H9 (cell line): ENCODE measurements around the gene SSUH2. TPM values are rescaled to one million over a fixed set of nuclear protein-coding genes. Genes with fewer than 3 reads are reported as not detected.
A peak's percentile ranks its signal among the peaks of the same experiment; 100 is the strongest.

Experiments used
- DNase-seq: peaks from one replicate; pipeline ENCODE4 v3.0.0-alpha.2; 2017
- H2AFZ ChIP-seq: one replicate; pipeline ENCODE4 v1.6.1; 2013; ENCODE audit warnings: mild to moderate bottlenecking, low read length, control low read depth, moderate library complexity
- H2AK5ac ChIP-seq: 2 replicates; pipeline ENCODE4 v1.6.1; 2013; ENCODE audit warnings: low read length, control low read depth, mixed read lengths; ENCODE audit not compliant: insufficient read length
- H2BK120ac ChIP-seq: one replicate; pipeline ENCODE4 v1.6.1; 2013; ENCODE audit warnings: low read depth, mild to moderate bottlenecking, low read length, control low read depth, inconsistent platforms; ENCODE audit not compliant: poor library complexity, severe bottlenecking
- H2BK12ac ChIP-seq: 2 replicates; pipeline ENCODE4 v1.6.1; 2013; ENCODE audit warnings: low read length, control low read depth, mixed read lengths, low read depth; ENCODE audit not compliant: insufficient read length
- H2BK15ac ChIP-seq: 2 replicates; pipeline ENCODE4 v1.6.1; 2013; ENCODE audit warnings: low read depth, low read length, control low read depth
- H2BK20ac ChIP-seq: one replicate; pipeline ENCODE4 v1.6.1; 2013; ENCODE audit warnings: low read depth, mild to moderate bottlenecking, low read length, control low read depth, inconsistent platforms; ENCODE audit not compliant: poor library complexity, severe bottlenecking
- H2BK5ac ChIP-seq: 2 replicates; pipeline ENCODE4 v1.6.1; 2013; ENCODE audit warnings: low read length, control low read depth, mixed read lengths; ENCODE audit not compliant: insufficient read length
- H3K14ac ChIP-seq: 2 replicates; pipeline ENCODE4 v1.6.1; 2013; ENCODE audit warnings: low read length, control low read depth; ENCODE audit not compliant: insufficient read depth
- H3K18ac ChIP-seq: 2 replicates; pipeline ENCODE4 v1.6.1; 2013; ENCODE audit warnings: low read depth, mild to moderate bottlenecking, mixed read lengths, low read length, control low read depth; ENCODE audit not compliant: insufficient read length
- H3K23ac ChIP-seq: 2 replicates; pipeline ENCODE4 v1.6.1; 2013; ENCODE audit warnings: low read length, control low read depth, mixed read lengths, low read depth; ENCODE audit not compliant: insufficient read length
- H3K23me2 ChIP-seq: 2 replicates; pipeline ENCODE4 v1.6.1; 2013; ENCODE audit warnings: low read depth, mild to moderate bottlenecking, mixed read lengths, low read length, control low read depth; ENCODE audit not compliant: insufficient read length, poor library complexity, severe bottlenecking
- H3K27ac ChIP-seq: 2 replicates; pipeline ENCODE4 v1.5.1; 2013; ENCODE audit warnings: low read length, control low read depth, mixed read lengths, low read depth; ENCODE audit not compliant: insufficient read length
- H3K27me3 ChIP-seq: 2 replicates; pipeline ENCODE4 v1.6.1; 2013; ENCODE audit warnings: low read length, control low read depth, inconsistent platforms; ENCODE audit not compliant: insufficient read depth
- H3K4ac ChIP-seq: 2 replicates; pipeline ENCODE4 v1.6.1; 2013; ENCODE audit warnings: low read depth, mild to moderate bottlenecking, control low read depth, inconsistent platforms, low read length, moderate library complexity
- H3K4me1 ChIP-seq: 2 replicates; pipeline ENCODE4 v1.6.1; 2013; ENCODE audit warnings: low read length, control low read depth, inconsistent platforms; ENCODE audit not compliant: insufficient read depth
- H3K4me2 ChIP-seq: 2 replicates; pipeline ENCODE4 v1.6.1; 2013; ENCODE audit warnings: low read length, control low read depth, mixed read lengths; ENCODE audit not compliant: insufficient read length, insufficient read depth
- H3K56ac ChIP-seq: 2 replicates; pipeline ENCODE4 v1.6.1; 2013; ENCODE audit warnings: low read depth, mild to moderate bottlenecking, mixed read lengths, low read length, control low read depth; ENCODE audit not compliant: insufficient read length
- H3K79me1 ChIP-seq: 2 replicates; pipeline ENCODE4 v1.6.1; 2013; ENCODE audit warnings: low read depth, mild to moderate bottlenecking, moderate library complexity, low read length, control low read depth, inconsistent platforms; ENCODE audit not compliant: insufficient read depth, poor library complexity, severe bottlenecking
- H3K79me2 ChIP-seq: 2 replicates; pipeline ENCODE4 v1.6.1; 2013; ENCODE audit warnings: low read length, control low read depth, inconsistent platforms; ENCODE audit not compliant: insufficient read depth
- H3K9ac ChIP-seq: 2 replicates; pipeline ENCODE4 v1.6.1; 2013; ENCODE audit warnings: low read length, control low read depth, mixed read lengths; ENCODE audit not compliant: insufficient read length; ENCODE audit errors: extremely low read depth
- H3K9me3 ChIP-seq: one replicate; pipeline ENCODE4 v1.6.1; 2013; ENCODE audit warnings: low read depth, low read length, inconsistent platforms; ENCODE audit not compliant: control insufficient read depth
- H3T11ph ChIP-seq: one replicate; pipeline ENCODE4 v1.6.1; 2013; ENCODE audit warnings: mild to moderate bottlenecking, low read length, control low read depth, inconsistent platforms
- H4K20me1 ChIP-seq: one replicate; pipeline ENCODE4 v1.6.1; 2013; ENCODE audit not compliant: control insufficient read depth, insufficient read length, insufficient read depth
- H4K5ac ChIP-seq: 2 replicates; pipeline ENCODE4 v1.6.1; 2013; ENCODE audit warnings: low read depth, mild to moderate bottlenecking, mixed read lengths, low read length, control low read depth; ENCODE audit not compliant: insufficient read length
- H4K8ac ChIP-seq: replicated peaks from 2 replicates; pipeline ENCODE4 v1.6.1; 2013; ENCODE audit warnings: low read length, control low read depth, mixed read lengths, low read depth; ENCODE audit not compliant: insufficient read length
- H4K91ac ChIP-seq: 2 replicates; pipeline ENCODE4 v1.6.1; 2013; ENCODE audit warnings: low read depth, mild to moderate bottlenecking, moderate library complexity, mixed read lengths, low read length, control low read depth; ENCODE audit not compliant: insufficient read length
- H3K27ac Mint-ChIP-seq, 3 experiments: 2 replicates in 2 of 3; 3 replicates in 1 of 3; pipeline ENCODE4 v1.8.0; 2020 to 2021; ENCODE audit warnings: mixed read lengths in 3 of 3, mild to moderate bottlenecking in 1 of 3, moderate library complexity in 1 of 3
- H3K27me3 Mint-ChIP-seq: 2 replicates; pipeline ENCODE4 v1.8.0; 2021; ENCODE audit warnings: low read depth, mild to moderate bottlenecking, moderate library complexity, mixed read lengths
- H3K36me3 Mint-ChIP-seq, 3 experiments: 2 replicates in 2 of 3; 3 replicates in 1 of 3; pipeline ENCODE4 v1.8.0; 2020 to 2021; ENCODE audit warnings: low read depth in 3 of 3, mixed read lengths in 3 of 3; ENCODE audit not compliant: insufficient read depth in 1 of 3
- H3K4me1 Mint-ChIP-seq, 2 experiments: 2 replicates each; pipeline ENCODE4 v1.8.0; 2020; ENCODE audit warnings: mixed read lengths in 2 of 2
- H3K4me3 Mint-ChIP-seq, 2 experiments: 2 replicates in 1 of 2; 3 replicates in 1 of 2; pipeline ENCODE4 v1.8.0; 2020 to 2021; ENCODE audit warnings: mild to moderate bottlenecking in 2 of 2, mixed read lengths in 2 of 2, moderate library complexity in 1 of 2
- H3K9me3 Mint-ChIP-seq, 2 experiments: 2 replicates in 1 of 2; 3 replicates in 1 of 2; pipeline ENCODE4 v1.8.0; 2020; ENCODE audit warnings: mild to moderate bottlenecking in 2 of 2, mixed read lengths in 2 of 2, moderate library complexity in 1 of 2
- WGBS: extraction: QIAGEN DNeasy Blood & Tissue Kit; methylation state at CpG from one replicate; pipeline ENCODE4 v1.1.7; 2013; ENCODE audit warnings: missing lambda C conversion rate, low lambda C conversion rate, mixed read lengths; ENCODE audit not compliant: insufficient read length; ENCODE audit errors: extremely low coverage; 5-methylcytosine and 5-hydroxymethylcytosine counted together
- total RNA-seq: library from RNA; stranded (reverse); gene quantifications from 2 replicates; pipeline ENCODE4 v1.2.1, GENCODE V29; 2021
- TF ChIP-seq, protein P1 (sequence below): fragments of 200-600 bp; sonication (generic); conservative IDR thresholded peaks from 3 replicates; pipeline ENCODE4 v1.8.0; 2021; ENCODE audit warnings: antibody characterized with exemption, mild to moderate bottlenecking

Gene SSUH2
- total RNA-seq, 1 experiment from 2014 or later: 0.61 TPM

DNA sequence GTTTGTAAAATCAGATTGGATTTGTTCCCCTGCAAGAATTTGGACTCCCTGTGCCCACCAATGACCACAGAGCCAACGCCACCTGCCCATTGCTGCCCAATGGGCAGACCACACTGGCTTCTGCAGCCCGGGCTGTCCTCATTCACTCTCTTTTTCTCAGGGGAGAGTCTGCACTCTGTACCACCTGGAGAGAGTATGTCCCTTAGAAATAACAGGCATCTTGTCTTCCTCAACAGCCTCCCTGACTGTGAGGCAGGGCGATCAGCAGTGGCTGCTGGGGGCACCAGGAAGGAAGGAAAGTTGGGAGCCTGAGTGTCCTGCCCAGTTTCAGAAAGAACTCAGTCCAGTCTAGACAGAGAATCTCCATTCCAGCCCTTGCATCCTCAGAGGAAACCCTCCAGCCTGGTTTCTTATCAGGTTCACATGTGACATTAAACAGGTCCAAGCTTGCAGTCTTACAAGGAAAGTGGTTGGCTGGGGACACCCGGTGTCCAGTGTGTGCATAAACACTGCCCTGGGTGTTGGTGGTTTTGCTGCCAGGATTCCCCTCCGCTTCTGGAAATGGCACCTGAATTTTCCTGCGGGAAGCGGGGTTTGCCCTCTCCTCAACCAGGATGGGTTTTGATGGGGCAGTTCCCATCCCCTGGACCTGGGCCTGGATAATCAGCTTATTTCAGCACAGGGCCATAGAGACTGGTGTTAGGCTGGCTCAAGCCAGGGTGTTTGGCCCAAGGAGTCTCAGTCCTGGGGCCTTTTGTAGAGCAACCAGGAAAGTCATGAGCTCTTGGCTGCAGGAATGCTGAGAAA is 37.2 kb downstream of the SSUH2 start:
- Histone ChIP-seq H3K9me3 (no peaks in the 10 kb centered on the region), H2BK120ac (no peak overlapping the region), H3K4me1 (no peaks in the 10 kb centered on the region), H2BK15ac (no peak overlapping the region), H2BK5ac (no peak overlapping the region), H3K79me1 (no peaks in the 10 kb centered on the region), H3K79me2 (no peaks in the 10 kb centered on the region), H2BK12ac (no peak overlapping the region), H3K4ac (no peak overlapping the region), H2AFZ (no peak overlapping the region), H3T11ph (no peak overlapping the region), H3K23me2 (no peaks in the 10 kb centered on the region), H3K23ac (no peak overlapping the region), H3K14ac (no peak overlapping the region), H4K91ac (no peak overlapping the region), H3K27me3 (no peaks in the 10 kb centered on the region), H4K8ac (no peak overlapping the region), H3K56ac (no peak overlapping the region), H2AK5ac (no peak overlapping the region), H3K27ac (no peak overlapping the region), H3K9ac (no peak overlapping the region), H4K20me1 (no peaks in the 10 kb centered on the region), H4K5ac (no peak overlapping the region), H3K18ac (no peak overlapping the region), H2BK20ac (no peak overlapping the region), H3K4me2 (no peak overlapping the region)
- Mint-ChIP-seq H3K36me3 (peaks cover 0 to 13% (median 7%) of the 10 kb centered on the region in 3 experiments; a peak in 3 of 7 replicates), H3K27ac (0 out of 7 replicates have a peak overlapping the region, but pooled peaks of 1 of the 3 experiments have one; percentile 53), H3K27me3 (peaks cover 2% of the 10 kb centered on the region; the same call in 1 of the 2 replicates), H3K4me1 (peaks cover 16 to 20% of the 10 kb centered on the region in 2 experiments), H3K9me3 (peaks cover 0 to 6% of the 10 kb centered on the region in 2 experiments; a peak in 1 of 5 replicates), H3K4me3 (no peak overlapping the region)
- TF ChIP-seq, protein P1, sequence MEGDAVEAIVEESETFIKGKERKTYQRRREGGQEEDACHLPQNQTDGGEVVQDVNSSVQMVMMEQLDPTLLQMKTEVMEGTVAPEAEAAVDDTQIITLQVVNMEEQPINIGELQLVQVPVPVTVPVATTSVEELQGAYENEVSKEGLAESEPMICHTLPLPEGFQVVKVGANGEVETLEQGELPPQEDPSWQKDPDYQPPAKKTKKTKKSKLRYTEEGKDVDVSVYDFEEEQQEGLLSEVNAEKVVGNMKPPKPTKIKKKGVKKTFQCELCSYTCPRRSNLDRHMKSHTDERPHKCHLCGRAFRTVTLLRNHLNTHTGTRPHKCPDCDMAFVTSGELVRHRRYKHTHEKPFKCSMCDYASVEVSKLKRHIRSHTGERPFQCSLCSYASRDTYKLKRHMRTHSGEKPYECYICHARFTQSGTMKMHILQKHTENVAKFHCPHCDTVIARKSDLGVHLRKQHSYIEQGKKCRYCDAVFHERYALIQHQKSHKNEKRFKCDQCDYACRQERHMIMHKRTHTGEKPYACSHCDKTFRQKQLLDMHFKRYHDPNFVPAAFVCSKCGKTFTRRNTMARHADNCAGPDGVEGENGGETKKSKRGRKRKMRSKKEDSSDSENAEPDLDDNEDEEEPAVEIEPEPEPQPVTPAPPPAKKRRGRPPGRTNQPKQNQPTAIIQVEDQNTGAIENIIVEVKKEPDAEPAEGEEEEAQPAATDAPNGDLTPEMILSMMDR: peak; percentile 67
- peak; percentile 43 for DNase-seq
- no CpG with 5 or more reads among the region's 7 CpGs for WGBS
